ENCODE data around the gene SARM1. TPM values are rescaled to one million over a fixed set of nuclear protein-coding genes. Genes with fewer than 3 reads are reported as not detected.

SARM1 gene
- total and polyA plus RNA-seq, 2 of the 13 experiments (the other 11 are each of a cell fraction or from before 2014, with no cell fraction given), result 0.73 to 0.86 TPM

GRCh38 chr17:28335959-28336871, 35.3 kb upstream of the SARM1 start (continued):
- peak; percentile 48; the same call in 1 of the 2 replicates for TF ChIP-seq ATF2 (CRISPR knock-in tag; IDR thresholded peaks at IDR 0.05)
- TF ChIP-seq IRX3 (CRISPR knock-in tag; IDR thresholded peaks at IDR 0.05; ENCODE audit: borderline replicate concordance, low read depth), result 0 out of 2 replicates have a peak, but pooled peaks have one; percentile 18
- 0 out of 2 replicates have a peak, but pooled peaks have one; percentile 11 for TF ChIP-seq KDM5A (IDR thresholded peaks at IDR 0.05; ENCODE audit: borderline replicate concordance, low read length)
- TF ChIP-seq ZNF225 (CRISPR knock-in tag; IDR thresholded peaks at IDR 0.05), result no peak
- no peak for TF ChIP-seq CHD2 (IDR thresholded peaks at IDR 0.05; ENCODE audit: low read depth, low read length)
- TF ChIP-seq NR2C2 (CRISPR knock-in tag; IDR thresholded peaks at IDR 0.05; ENCODE audit: borderline replicate concordance), result no peak
- TF ChIP-seq NCOA2 (CRISPR knock-in tag; IDR thresholded peaks at IDR 0.05), result no peak
- TF ChIP-seq ZNF205 (CRISPR knock-in tag; IDR thresholded peaks at IDR 0.05), result no peak
- no peak for TF ChIP-seq ZSCAN21 (CRISPR knock-in tag; IDR thresholded peaks at IDR 0.05; ENCODE audit: borderline replicate concordance)
- no peak for TF ChIP-seq ZC3H4 (CRISPR knock-in tag; IDR thresholded peaks at IDR 0.05; ENCODE audit: borderline replicate concordance)
- no peak for TF ChIP-seq ZNF775 (CRISPR knock-in tag; IDR thresholded peaks at IDR 0.05; ENCODE audit: borderline replicate concordance)
- no peak for TF ChIP-seq HES4 (CRISPR knock-in tag; IDR thresholded peaks at IDR 0.05; ENCODE audit: borderline replicate concordance)
- TF ChIP-seq MYC (CRISPR knock-in tag; IDR thresholded peaks at IDR 0.05; ENCODE audit: borderline replicate concordance), result no peak
- TF ChIP-seq POLR2AphosphoS5 (IDR thresholded peaks at IDR 0.05; ENCODE audit: low read depth, low read length), result no peak; the same call in 1 of the 2 replicates
- TF ChIP-seq LCORL (IDR thresholded peaks at IDR 0.05), result no peak
- TF ChIP-seq LCORL (CRISPR knock-in tag; IDR thresholded peaks at IDR 0.05), result 0 out of 2 replicates have a peak, but pooled peaks have one; percentile 9
- peak; percentile 87 for TF ChIP-seq ATF7 (IDR thresholded peaks at IDR 0.05)
- no peak for TF ChIP-seq ATF7 (CRISPR knock-in tag; IDR thresholded peaks at IDR 0.05)
- TF ChIP-seq SALL1 (CRISPR knock-in tag; IDR thresholded peaks at IDR 0.05), result no peak; the same call in 1 of the 2 replicates
- no peak for TF ChIP-seq ZNF24 (IDR thresholded peaks at IDR 0.05)
- TF ChIP-seq ZNF18 (CRISPR knock-in tag; IDR thresholded peaks at IDR 0.05; ENCODE audit: insufficient replicate concordance), result no peak
- TF ChIP-seq BCL6 (CRISPR knock-in tag; IDR thresholded peaks at IDR 0.05), result peak; percentile 14; the same call in 1 of the 2 replicates
- TF ChIP-seq PAX8 (CRISPR knock-in tag; IDR thresholded peaks at IDR 0.05; ENCODE audit: borderline replicate concordance), result 0 out of 2 replicates have a peak, but pooled peaks have one; percentile 3
- peak; percentile 31; the same call in 1 of the 2 replicates for TF ChIP-seq FOSL2 (CRISPR knock-in tag; IDR thresholded peaks at IDR 0.05)
- no peak; the same call in 1 of the 2 replicates for TF ChIP-seq ZFX (CRISPR knock-in tag; IDR thresholded peaks at IDR 0.05; ENCODE audit: low read depth)
- no peak for TF ChIP-seq CBX2 (IDR thresholded peaks at IDR 0.05; ENCODE audit: low read depth, low read length)
- no peak for TF ChIP-seq CBX2 (CRISPR knock-in tag; IDR thresholded peaks at IDR 0.05; ENCODE audit: low read depth)
- no peak for TF ChIP-seq ZNF547 (CRISPR knock-in tag; IDR thresholded peaks at IDR 0.05)
